K562 (cell line): ENCODE results near the gene ANO10. TPM values are rescaled to one million over a fixed set of nuclear protein-coding genes. Genes with fewer than 3 reads are reported as not detected.

Source experiments
- BACH1 ChIP-seq: fragments of 200-800 bp; sonication (Bioruptor generic); IDR thresholded peaks from 2 replicates; pipeline ENCODE4 v1.6.1; 2016; ENCODE audit warnings: missing genetic modification characterization, missing compliant biosample characterization
- BRCA1 ChIP-seq, 2 experiments: fragments of 450-650 bp in 1 of 2; sonication (generic) in 1 of 2; formaldehyde crosslinking in 1 of 2; IDR thresholded peaks; 2 replicates each; pipeline versions ENCODE4 v1.5.0 to v1.6.1; 2017 to 2020; ENCODE audit warnings: mild to moderate bottlenecking in 1 of 2, missing genetic modification reagents in 1 of 2
- CEBPG ChIP-seq, 3 experiments: fragments of 200-800 bp in 1 of 3; sonication (Bioruptor generic) in 1 of 3; sonication (generic) in 1 of 3; formaldehyde crosslinking in 1 of 3; IDR thresholded peaks in 2 of 3; conservative IDR thresholded peaks in 1 of 3; 2 replicates each; pipeline versions ENCODE4 v1.6.1 to v1.8.0; 2016 to 2022; ENCODE audit warnings: missing compliant biosample characterization in 2 of 3, missing genetic modification characterization in 2 of 3, mild to moderate bottlenecking in 1 of 3, missing genetic modification reagents in 1 of 3
- CHD2 ChIP-seq: IDR thresholded peaks from 2 replicates; pipeline ENCODE4 v1.6.1; 2011; ENCODE audit warnings: low read depth, low read length
- CTBP1 ChIP-seq: fragments of 450-650 bp; IDR thresholded peaks from 2 replicates; pipeline ENCODE4 v1.6.1; 2016; ENCODE audit warnings: borderline replicate concordance
- EHMT2 ChIP-seq: fragments of 450-650 bp; IDR thresholded peaks from 2 replicates; pipeline ENCODE4 v1.6.1; 2018; ENCODE audit warnings: antibody characterized with exemption
- EP400 ChIP-seq: fragments of 450-650 bp; IDR thresholded peaks from 2 replicates; pipeline ENCODE4 v1.6.1; 2017; ENCODE audit warnings: antibody characterized with exemption, mild to moderate bottlenecking, moderate library complexity
- HMG20B ChIP-seq: fragments of 250-450 bp; sonication (Bioruptor Pico); IDR thresholded peaks from 2 replicates; pipeline ENCODE4 v1.5.0; 2021; ENCODE audit warnings: mild to moderate bottlenecking
- IFI16 ChIP-seq: fragments of 250-450 bp; sonication (Bioruptor Pico); IDR thresholded peaks from 2 replicates; pipeline ENCODE4 v2.1.2; 2022; ENCODE audit warnings: mild to moderate bottlenecking, inconsistent platforms
- MCM7 ChIP-seq, 2 experiments: fragments of 450-650 bp; IDR thresholded peaks; 2 replicates each; pipeline ENCODE4 v1.6.1; 2016 to 2018
- MEF2A ChIP-seq: IDR thresholded peaks from 2 replicates; pipeline ENCODE4 v1.6.1; 2011; ENCODE audit warnings: low read depth, mild to moderate bottlenecking, low read length, moderate library complexity; ENCODE audit not compliant: control insufficient read depth
- MLLT1 ChIP-seq, 2 experiments: fragments of 450-650 bp; IDR thresholded peaks; 2 replicates each; pipeline ENCODE4 v1.6.1; 2016
- MNT ChIP-seq, 2 experiments: fragments of 450-650 bp; conservative IDR thresholded peaks; 2 replicates each; pipeline ENCODE4 v1.6.1; 2017; ENCODE audit warnings: mild to moderate bottlenecking in 2 of 2, moderate library complexity in 2 of 2
- PHF20 ChIP-seq: fragments of 450-650 bp; IDR thresholded peaks from 2 replicates; pipeline ENCODE4 v1.6.1; 2018; ENCODE audit not compliant: partially characterized antibody
- PTRF ChIP-seq: fragments of 450-650 bp; IDR thresholded peaks from 2 replicates; pipeline ENCODE4 v1.6.1; 2016; ENCODE audit warnings: mild to moderate bottlenecking, missing genetic modification characterization, missing compliant biosample characterization
- SIN3B ChIP-seq: fragments of 450-650 bp; IDR thresholded peaks from 2 replicates; pipeline ENCODE4 v1.6.1; 2017; ENCODE audit warnings: low read depth, mild to moderate bottlenecking, moderate library complexity
- SNAPC5 ChIP-seq: fragments of 250-450 bp; sonication (Bioruptor Pico); IDR thresholded peaks from 2 replicates; pipeline ENCODE4 v1.8.0; 2021; ENCODE audit warnings: moderate library complexity, mild to moderate bottlenecking, inconsistent platforms
- TBL1XR1 ChIP-seq, 2 experiments: IDR thresholded peaks; 2 replicates each; pipeline ENCODE4 v1.6.1; 2012; ENCODE audit warnings: improper control_type of control experiment in 2 of 2, low read length in 2 of 2, mild to moderate bottlenecking in 1 of 2
- TCF7L2 ChIP-seq: fragments of 150-350 bp; IDR thresholded peaks from 2 replicates; pipeline ENCODE4 v1.6.1; 2016; ENCODE audit warnings: low read depth, mild to moderate bottlenecking, low read length, moderate library complexity
- ZC3H4 ChIP-seq: sonication (generic); formaldehyde crosslinking; IDR thresholded peaks from 2 replicates; pipeline ENCODE4 v1.9.0; 2021; ENCODE audit warnings: missing genetic modification reagents, borderline replicate concordance
- ZNF586 ChIP-seq: fragments of 450-650 bp; formaldehyde crosslinking; conservative IDR thresholded peaks from 2 replicates; pipeline ENCODE4 v1.4.0; 2020; ENCODE audit warnings: mild to moderate bottlenecking, moderate library complexity
- ZNF696 ChIP-seq: fragments of 250-450 bp; sonication (Bioruptor Pico); conservative IDR thresholded peaks from 2 replicates; pipeline ENCODE4 v1.4.0; 2020; ENCODE audit warnings: mild to moderate bottlenecking, moderate library complexity
- ZNF707 ChIP-seq: fragments of 250-450 bp; sonication (Bioruptor Pico); conservative IDR thresholded peaks from 2 replicates; pipeline ENCODE4 v1.8.0; 2022; ENCODE audit warnings: inconsistent platforms, mild to moderate bottlenecking, moderate library complexity
- polyA plus RNA-seq, 8 experiments: library from polyadenylated mRNA; depleted of rRNA in 4 of 8; stranded (reverse) in 5 of 8; unstranded in 3 of 8; fragments of >200 nt; fragmentation: Nextera tagmentation in 2 of 8; fragmentation: Illumina TruSeq in 1 of 8; extraction: Ambion mirVana in 2 of 8; extraction: Trizol in 1 of 8; gene quantifications; 2 replicates each; pipeline versions ENCODE4 v1.2.1 to v1.2.3, GENCODE V29; 2011 to 2014; ENCODE audit warnings: inconsistent platforms in 1 of 8, missing spikeins in 1 of 8
- total RNA-seq, 7 experiments: library from RNA; depleted of rRNA in 6 of 7; stranded (reverse); fragments of >200 nt in 6 of 7; fragmentation: Illumina TruSeq in 2 of 7; extraction: Trizol in 2 of 7; gene quantifications; 2 replicates each; pipeline versions ENCODE4 v1.2.1 to v1.2.3, GENCODE V29; 2011 to 2021; ENCODE audit warnings: low replicate concordance in 1 of 7
- TF ChIP-seq, protein P1 (sequence below): IDR thresholded peaks from 3 replicates; pipeline ENCODE4 v1.6.1; 2011; ENCODE audit warnings: borderline replicate concordance, mild to moderate bottlenecking; ENCODE audit not compliant: insufficient read length, insufficient read depth
- TF ChIP-seq, protein P2 (sequence below): sonication (generic); IDR thresholded peaks from 2 replicates; pipeline ENCODE4 v1.6.1; 2016

The ANO10 gene
- total and polyA plus RNA-seq, 9 of the 15 experiments (the other 6 are each of a cell fraction or from before 2014, with no cell fraction given), result 6.4 to 46.0 (median 32.3) TPM

DNA sequence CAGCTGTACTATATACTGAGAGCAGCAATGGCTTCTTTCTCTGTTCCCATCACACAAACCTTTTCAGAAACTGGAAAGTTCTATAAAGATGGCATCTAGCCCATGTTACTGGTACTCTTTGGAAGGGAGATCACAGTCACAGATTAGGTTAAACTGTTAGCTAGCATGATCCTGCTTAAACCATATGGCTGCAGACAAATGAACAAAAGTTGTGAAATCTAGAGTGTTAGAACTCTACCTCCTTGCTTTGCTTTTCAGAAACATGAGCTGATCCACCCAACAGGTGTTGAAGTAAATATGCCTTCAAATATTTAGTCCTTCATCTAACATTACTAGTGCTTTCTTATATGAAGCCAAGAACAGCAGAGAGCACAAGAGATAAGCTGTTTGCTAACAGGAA lies 232.9 kb downstream of the ANO10 start (continued):
- TF ChIP-seq ZC3H4 (CRISPR knock-in tag) (no peak), MEF2A (no peak), CEBPG (CRISPR knock-in tag; IDR thresholded peaks at IDR 0.05) (no peak), CEBPG (tag; conservative IDR thresholded peaks at IDR 0.05 in 1 of 2, IDR thresholded peaks at IDR 0.05 in 1 of 2) (peak in 1 of 2 experiments; percentile 25; a peak in 1 of 4 replicates), ZNF707 (no peak), EP400 (no peak), MNT (conservative IDR thresholded peaks at IDR 0.05) (0 out of 4 replicates have a peak, but pooled peaks of 1 of the 2 experiments have one; percentile 4), PTRF (tag) (no peak), MCM7 (IDR thresholded peaks at IDR 0.05) (no peak), TCF7L2 (no peak), EHMT2 (no peak), MLLT1 (IDR thresholded peaks at IDR 0.05) (no peak), SNAPC5 (CRISPR knock-in tag) (no peak), TBL1XR1 (IDR thresholded peaks at IDR 0.05; ENCODE audit: low read length in 2 of 2) (no peak), HMG20B (CRISPR knock-in tag) (no peak), PHF20 (no peak), CTBP1 (no peak), ZNF696 (CRISPR knock-in tag) (no peak), SIN3B (no peak), BACH1 (tag) (0 out of 2 replicates have a peak, but pooled peaks have one; percentile 29), IFI16 (no peak), BRCA1 (IDR thresholded peaks at IDR 0.05) (no peak), BRCA1 (CRISPR knock-in tag; IDR thresholded peaks at IDR 0.05) (no peak), ZNF586 (CRISPR knock-in tag) (no peak), CHD2 (no peak)
- TF ChIP-seq, protein P1, sequence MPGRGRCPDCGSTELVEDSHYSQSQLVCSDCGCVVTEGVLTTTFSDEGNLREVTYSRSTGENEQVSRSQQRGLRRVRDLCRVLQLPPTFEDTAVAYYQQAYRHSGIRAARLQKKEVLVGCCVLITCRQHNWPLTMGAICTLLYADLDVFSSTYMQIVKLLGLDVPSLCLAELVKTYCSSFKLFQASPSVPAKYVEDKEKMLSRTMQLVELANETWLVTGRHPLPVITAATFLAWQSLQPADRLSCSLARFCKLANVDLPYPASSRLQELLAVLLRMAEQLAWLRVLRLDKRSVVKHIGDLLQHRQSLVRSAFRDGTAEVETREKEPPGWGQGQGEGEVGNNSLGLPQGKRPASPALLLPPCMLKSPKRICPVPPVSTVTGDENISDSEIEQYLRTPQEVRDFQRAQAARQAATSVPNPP, result no peak
- TF ChIP-seq, protein P2, sequence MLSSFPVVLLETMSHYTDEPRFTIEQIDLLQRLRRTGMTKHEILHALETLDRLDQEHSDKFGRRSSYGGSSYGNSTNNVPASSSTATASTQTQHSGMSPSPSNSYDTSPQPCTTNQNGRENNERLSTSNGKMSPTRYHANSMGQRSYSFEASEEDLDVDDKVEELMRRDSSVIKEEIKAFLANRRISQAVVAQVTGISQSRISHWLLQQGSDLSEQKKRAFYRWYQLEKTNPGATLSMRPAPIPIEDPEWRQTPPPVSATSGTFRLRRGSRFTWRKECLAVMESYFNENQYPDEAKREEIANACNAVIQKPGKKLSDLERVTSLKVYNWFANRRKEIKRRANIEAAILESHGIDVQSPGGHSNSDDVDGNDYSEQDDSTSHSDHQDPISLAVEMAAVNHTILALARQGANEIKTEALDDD, result peak; percentile 85
